Transverse colon (tissue), 4 donors: ENCODE results near the gene REG1A.

Experiments
- CTCF ChIP-seq, 5 experiments: fragments of 200-600 bp in 3 of 5; fragments of 450-650 bp in 2 of 5; sonication (generic) in 3 of 5; IDR thresholded peaks; 1 replicate in 2 of 5; 2 replicates in 3 of 5; pipeline ENCODE4 v1.5.1; 2016 to 2017; ENCODE audit warnings: antibody characterized with exemption in 5 of 5, inconsistent platforms in 3 of 5, mild to moderate bottlenecking in 2 of 5, moderate library complexity in 1 of 5
- EP300 ChIP-seq: sonication (generic); formaldehyde crosslinking; IDR thresholded peaks from one replicate; pipeline ENCODE4 v1.6.1; 2017; ENCODE audit warnings: antibody characterized with exemption, low read depth
- POLR2A ChIP-seq: fragments of 450-650 bp; IDR thresholded peaks from one replicate; pipeline ENCODE4 v1.6.1; 2016; ENCODE audit warnings: antibody characterized with exemption, mild to moderate bottlenecking, moderate library complexity
- POLR2AphosphoS5 ChIP-seq, 3 donors: sonication (generic); formaldehyde crosslinking; IDR thresholded peaks; one replicate each; pipeline ENCODE4 v1.6.1; 2016; ENCODE audit warnings: antibody characterized with exemption in 3 of 3

DNA sequence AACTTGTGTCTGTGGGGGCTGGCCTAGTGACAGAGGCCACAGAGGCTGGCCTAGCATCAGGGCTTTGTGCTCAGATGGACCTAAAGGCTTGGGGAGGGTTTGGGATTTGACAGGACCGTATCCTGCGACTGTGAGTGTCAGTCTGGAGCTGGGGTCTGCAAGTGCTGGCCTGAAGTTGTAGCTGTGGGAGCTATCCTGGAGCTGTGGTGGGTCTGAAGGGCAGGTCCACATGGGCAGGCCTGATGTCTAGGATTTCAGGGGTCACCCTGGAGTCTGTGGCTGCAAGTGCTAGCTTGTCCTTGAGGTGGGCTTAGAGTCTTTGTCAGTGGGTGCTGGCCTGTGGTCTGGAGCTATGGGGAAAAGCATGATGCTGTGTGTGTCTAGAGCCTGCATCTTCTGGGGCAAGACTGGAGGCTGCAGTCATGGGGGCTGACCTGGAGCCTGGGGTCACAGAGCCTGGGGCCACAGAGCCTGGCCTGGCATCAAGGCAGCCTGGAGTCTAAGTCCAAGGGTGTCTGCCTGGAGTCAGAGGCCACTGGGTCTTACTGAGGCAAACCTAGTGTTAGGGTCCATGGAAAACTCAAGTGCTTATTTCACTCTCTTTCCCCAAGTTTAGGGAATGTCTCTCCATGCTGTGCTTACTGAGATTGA, 35.7 kb downstream of the REG1A start:
- TF ChIP-seq CTCF (IDR thresholded peaks at IDR 0.05) (no peak), POLR2A (no peak), POLR2AphosphoS5 (IDR thresholded peaks at IDR 0.05) (no peak), EP300 (no peak)
